GM12891 (cell line): ENCODE measurements around the gene KIFC3.

Experiments used
- DNase-seq: peaks from one replicate; pipeline ENCODE4 v3.0.0; 2011; ENCODE audit warnings: low spot score; ENCODE audit not compliant: insufficient read length
- FAIRE-seq: peaks from 2 replicates; lab custom pipeline; 2011; peaks lifted over from hg19 to GRCh38; lab: Jason Lieb, UNC
- PAX5 ChIP-seq: IDR thresholded peaks from 2 replicates; pipeline ENCODE4 v1.6.1; 2011; ENCODE audit warnings: low read length, moderate library complexity, mild to moderate bottlenecking; ENCODE audit not compliant: insufficient read depth, severe bottlenecking
- POLR2A ChIP-seq: IDR thresholded peaks from 2 replicates; pipeline ENCODE4 v1.6.1; 2011; ENCODE audit warnings: low read depth, low read length, control low read depth
- POLR2AphosphoS5 ChIP-seq: IDR thresholded peaks from 2 replicates; pipeline ENCODE4 v1.6.1; 2011; ENCODE audit warnings: low read depth, low read length, control low read depth
- POU2F2 ChIP-seq: IDR thresholded peaks from 2 replicates; pipeline ENCODE4 v1.6.1; 2011; ENCODE audit warnings: low read depth, mild to moderate bottlenecking, control low read depth, low read length, moderate library complexity
- SPI1 ChIP-seq: IDR thresholded peaks from 2 replicates; pipeline ENCODE4 v1.6.1; 2011; ENCODE audit warnings: low read depth, low read length, control low read depth
- TAF1 ChIP-seq: IDR thresholded peaks from 2 replicates; pipeline ENCODE4 v1.6.1; 2011; ENCODE audit warnings: low read depth, low read length, control low read depth

Gene KIFC3

GRCh38 chr16:57765160-57765728, 37.0 kb downstream of the KIFC3 start:
- TF ChIP-seq POLR2AphosphoS5 (no peak), POU2F2 (no peak), PAX5 (no peak), POLR2A (no peak), TAF1 (no peak)
- DNase-seq (no peak), FAIRE-seq (no peak)

GRCh38 chr16:57764341-57765159, 37.7 kb downstream of the KIFC3 start:
- DNase-seq (peak; percentile 63), FAIRE-seq (peak; percentile 63)
- TF ChIP-seq TAF1 = no peak
- TF ChIP-seq PAX5 = no peak
- TF ChIP-seq SPI1 = no peak

GRCh38 chr16:57764006-57764340, 38.3 kb downstream of the KIFC3 start:
- FAIRE-seq = no peak
- TF ChIP-seq TAF1 (no peak), POLR2AphosphoS5 (no peak), POLR2A (no peak), POU2F2 (no peak), SPI1 (no peak), PAX5 (no peak)
- no peak for DNase-seq

- DNase-seq (no peak), FAIRE-seq (no peak)
- TF ChIP-seq POLR2A = no peak
- TF ChIP-seq POLR2AphosphoS5 = no peak
- TF ChIP-seq TAF1 = no peak
- no peak for TF ChIP-seq POU2F2
Measured at GRCh38 chr16:57763285-57764005, 38.8 kb downstream of the KIFC3 start.

GRCh38 chr16:57762365-57763040, 39.8 kb downstream of the KIFC3 start:
- no peak for FAIRE-seq
- no peak for TF ChIP-seq PAX5
- TF ChIP-seq POLR2A = no peak
- no peak for DNase-seq

DNA sequence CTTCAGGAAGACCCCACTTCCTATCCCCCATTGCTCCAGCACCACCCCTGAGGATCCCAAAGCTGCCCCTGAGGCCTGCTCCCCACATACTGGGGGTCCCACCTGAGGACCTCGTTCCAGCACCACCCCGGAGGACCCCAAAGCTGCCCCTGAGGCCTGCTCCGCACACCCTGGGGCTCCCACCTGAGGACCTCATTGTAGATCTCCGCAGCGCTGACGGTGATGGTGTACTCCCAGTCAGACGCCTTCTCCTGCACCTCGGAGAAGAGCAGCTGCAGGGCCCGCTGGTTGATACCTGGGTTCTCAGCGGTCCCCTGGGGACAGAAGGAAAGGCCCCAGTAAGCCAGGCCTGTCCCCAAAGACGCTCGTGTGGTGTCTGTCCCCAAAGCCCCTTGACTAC, 40.3 kb downstream of the KIFC3 start:
- DNase-seq (no peak), FAIRE-seq (no peak)
- no peak for TF ChIP-seq TAF1
- TF ChIP-seq POU2F2 = no peak
- no peak for TF ChIP-seq PAX5
- no peak for TF ChIP-seq SPI1
- no peak for TF ChIP-seq POLR2AphosphoS5
- TF ChIP-seq POLR2A = no peak

GRCh38 chr16:57761301-57761700, 41.0 kb downstream of the KIFC3 start:
- FAIRE-seq (no peak), DNase-seq (no peak)
- TF ChIP-seq TAF1 (no peak), POLR2A (no peak), PAX5 (no peak), SPI1 (no peak), POLR2AphosphoS5 (no peak), POU2F2 (no peak)

GRCh38 chr16:57760357-57761160, 41.7 kb downstream of the KIFC3 start:
- FAIRE-seq (no peak), DNase-seq (no peak)
- TF ChIP-seq SPI1 (no peak), TAF1 (no peak), PAX5 (no peak), POLR2A (no peak), POU2F2 (no peak), POLR2AphosphoS5 (no peak)
